Endothelial cell of umbilical vein (primary cell): ENCODE measurements around the gene UBTD1. TPM values are rescaled to one million over a fixed set of nuclear protein-coding genes. Genes with fewer than 3 reads are reported as not detected.

Source experiments
- BruUV-seq: library from RNA; stranded (reverse); fragments of 400-500 nt; replicated peaks from 2 replicates; lab custom pipeline; 2021; lab: Mats Ljungman, UMichigan
- CTCF ChIA-PET: fragments of 300-600, 350-600 bp; sonication (Branson Sonifier 250); formaldehyde crosslinking; loops from one replicate; lab custom pipeline; 2021; ENCODE audit warnings: antibody characterized with exemption, inconsistent platforms; lab: Charles Lee
- POLR2A ChIA-PET: fragments of 300-600, 350-600 bp; sonication (Branson Sonifier 250); formaldehyde crosslinking; loops from one replicate; lab custom pipeline; 2021; ENCODE audit warnings: antibody characterized with exemption, inconsistent platforms; lab: Charles Lee
- DNase-seq: peaks from one replicate; pipeline ENCODE4 v3.0.0-alpha.2; 2011; ENCODE audit warnings: low read depth, low spot score
- FAIRE-seq: peaks from 2 replicates; lab custom pipeline; 2011; peaks lifted over from hg19 to GRCh38; lab: Jason Lieb, UNC
- H2AFZ ChIP-seq: 2 replicates; pipeline ENCODE4 v1.6.0; 2012; ENCODE audit warnings: low read depth, low read length, control low read depth, inconsistent platforms
- H3K27ac ChIP-seq: 2 replicates; pipeline ENCODE4 v1.5.1; 2011; ENCODE audit warnings: low read depth, mild to moderate bottlenecking, control low read depth, low read length, moderate library complexity; ENCODE audit not compliant: insufficient read depth
- H3K27me3 ChIP-seq, 2 experiments: 2 replicates each; pipeline versions ENCODE4 v1.6.0 to v1.6.1; 2011; ENCODE audit warnings: low read length in 2 of 2, mixed read lengths in 1 of 2; ENCODE audit not compliant: control insufficient read depth in 2 of 2, insufficient read depth in 2 of 2
- H3K36me3 ChIP-seq, 2 experiments: 2 replicates in 1 of 2; 3 replicates in 1 of 2; pipeline ENCODE4 v1.5.1; 2011; ENCODE audit warnings: low read length in 2 of 2, mild to moderate bottlenecking in 1 of 2, moderate library complexity in 1 of 2; ENCODE audit not compliant: control insufficient read depth in 2 of 2, insufficient read depth in 2 of 2; ENCODE audit errors: extremely low read depth in 1 of 2
- H3K4me1 ChIP-seq: 3 replicates; pipeline ENCODE4 v1.5.1; 2011; ENCODE audit warnings: mild to moderate bottlenecking, low read length; ENCODE audit not compliant: control insufficient read depth, insufficient read depth; ENCODE audit errors: extremely low read depth
- H3K4me2 ChIP-seq: 2 replicates; pipeline ENCODE4 v1.6.1; 2011; ENCODE audit warnings: low read length, control low read depth, mixed read lengths; ENCODE audit not compliant: insufficient read depth
- H3K4me3 ChIP-seq, 3 experiments: fragments of 200-600 bp in 1 of 3; sonication (generic), shearing (Covaris generic) in 1 of 3; replicated peaks in 1 of 3; 2 replicates each; pipeline ENCODE4 v1.5.1; 2011 to 2016; ENCODE audit warnings: control low read depth in 3 of 3, low read length in 3 of 3, mild to moderate bottlenecking in 2 of 3, inconsistent platforms in 1 of 3, low read depth in 1 of 3, moderate library complexity in 1 of 3; ENCODE audit not compliant: insufficient read depth in 1 of 3
- H3K79me2 ChIP-seq: 2 replicates; pipeline ENCODE4 v1.6.0; 2012; ENCODE audit warnings: low read length, inconsistent platforms; ENCODE audit not compliant: control insufficient read depth, insufficient read depth
- H3K9ac ChIP-seq: replicated peaks from 2 replicates; pipeline ENCODE3; 2011; ENCODE audit warnings: low read length, control low read depth; ENCODE audit not compliant: insufficient read depth; ENCODE audit errors: extremely low read depth
- H3K9me1 ChIP-seq: replicated peaks from 3 replicates; pipeline ENCODE4 v1.6.0; 2011; ENCODE audit warnings: mild to moderate bottlenecking, low read length; ENCODE audit not compliant: control insufficient read depth, insufficient read depth; ENCODE audit errors: extremely low read depth
- H3K9me3 ChIP-seq: replicated peaks from 2 replicates; pipeline ENCODE4 v1.5.1; 2012; ENCODE audit warnings: low read length, inconsistent platforms; ENCODE audit not compliant: control insufficient read depth, insufficient read depth
- H4K20me1 ChIP-seq: replicated peaks from 2 replicates; pipeline ENCODE3; 2011; ENCODE audit warnings: mild to moderate bottlenecking, low read length; ENCODE audit not compliant: control insufficient read depth, insufficient read depth; ENCODE audit errors: extremely low read depth
- CTCF ChIP-seq, 2 donors: IDR thresholded peaks; 1 replicate in 1 of 2; 2 replicates in 1 of 2; pipeline ENCODE4 v1.5.1; 2011; ENCODE audit warnings: low read length in 2 of 2, mild to moderate bottlenecking in 2 of 2, moderate library complexity in 2 of 2, control low read depth in 1 of 2, inconsistent platforms in 1 of 2, low read depth in 1 of 2; ENCODE audit not compliant: insufficient read depth in 1 of 2; ENCODE audit errors: extremely low read depth in 1 of 2
- EZH2 ChIP-seq: IDR thresholded peaks from 2 replicates; pipeline ENCODE4 v1.6.1; 2012; ENCODE audit warnings: borderline replicate concordance, low read depth, mild to moderate bottlenecking, moderate library complexity, low read length, inconsistent platforms; ENCODE audit not compliant: severe bottlenecking
- FOS ChIP-seq: IDR thresholded peaks from 2 replicates; pipeline ENCODE4 v1.6.1; 2011; ENCODE audit warnings: mild to moderate bottlenecking, low read length, moderate library complexity, borderline replicate concordance; ENCODE audit not compliant: insufficient read depth
- GATA2 ChIP-seq: IDR thresholded peaks from 2 replicates; pipeline ENCODE4 v1.7.0; 2011; ENCODE audit warnings: low read depth, mild to moderate bottlenecking, moderate library complexity, mixed read lengths, low read length; ENCODE audit not compliant: insufficient read length, insufficient read depth
- JUN ChIP-seq: IDR thresholded peaks from 2 replicates; pipeline ENCODE4 v1.6.1; 2011; ENCODE audit warnings: borderline replicate concordance, low read depth; ENCODE audit not compliant: insufficient read length, insufficient read depth
- MAX ChIP-seq: IDR thresholded peaks from 2 replicates; pipeline ENCODE4 v1.6.1; 2011; ENCODE audit not compliant: insufficient read depth, insufficient read length
- MYC ChIP-seq: IDR thresholded peaks from one replicate; pipeline ENCODE4 v1.6.1; 2011; ENCODE audit warnings: mild to moderate bottlenecking, low read depth, low read length
- POLR2A ChIP-seq: IDR thresholded peaks from 2 replicates; pipeline ENCODE4 v1.6.1; 2012; ENCODE audit warnings: low read depth, mild to moderate bottlenecking, control low read depth, low read length
- POLR2AphosphoS5 ChIP-seq: IDR thresholded peaks from 2 replicates; pipeline ENCODE4 v1.6.1; 2012; ENCODE audit warnings: low read depth, mild to moderate bottlenecking, control low read depth, low read length, moderate library complexity; ENCODE audit not compliant: insufficient read depth
- dilution Hi-C: fragments of 300-500 bp; cut with MboI; formaldehyde crosslinking; loops from one replicate; pipeline ENCODE4 v1.15.0; 2019; ENCODE audit warnings: low sequenced_read_pairs; ENCODE audit not compliant: extremely low pct_ligation_motif_present
- intact Hi-C: fragments of 100-400 bp; cut with micrococcal nuclease; formaldehyde crosslinking; loops from one replicate; pipeline ENCODE4 v1.10.0; 2022
- polyA plus RNA-seq, 4 experiments: library from polyadenylated mRNA; depleted of rRNA in 3 of 4; stranded (reverse) in 3 of 4; unstranded in 1 of 4; fragments of >200 nt; gene quantifications; 2 replicates each; pipeline versions ENCODE4 v1.2.1 to v1.2.3, GENCODE V29; 2011 to 2012; ENCODE audit warnings: missing spikeins in 1 of 4
- total RNA-seq: library from RNA; stranded (reverse); gene quantifications from 2 replicates; pipeline ENCODE4 v1.2.3, GENCODE V29; 2021

Gene UBTD1
- total and polyA plus RNA-seq, 2 donors (not counting 3 experiments of a cell fraction or from before 2014, with no cell fraction given) = 42.6 to 63.7 TPM

- intact Hi-C loops = no loop called here
- Histone ChIP-seq H3K4me2 (no peak overlapping the region), H3K4me3 (no peak overlapping the region), H3K9ac (no peak overlapping the region), H4K20me1 (no peaks in the 10 kb centered on the region), H3K9me1 (no peaks in the 10 kb centered on the region), H2AFZ (no peak overlapping the region), H3K36me3 (peaks cover 0 to 2% of the 10 kb centered on the region in 2 experiments), H3K4me1 (peaks cover 31% of the 10 kb centered on the region), H3K9me3 (no peaks in the 10 kb centered on the region), H3K79me2 (no peaks in the 10 kb centered on the region), H3K27ac (no peak overlapping the region), H3K27me3 (no peaks in the 10 kb centered on the region)
- TF ChIP-seq FOS (no peak), MYC (no peak)
- BruUV-seq = no TSS peak
- ChIA-PET POLR2A (no interaction called here), CTCF (interaction anchor here (2.3 kb wide), 1 partner anchor 12 kb away, joined by 18 read pairs; no protein-coding TSS in a partner anchor)
- DNase-seq = no peak
- no peak for FAIRE-seq
- dilution Hi-C loops = no loop called here
Observed at GRCh38 chr10:97547271-97547600, 48.5 kb downstream of the UBTD1 start.

GRCh38 chr10:97547962-97548361 is 49.2 kb downstream of the UBTD1 start:
- H2AFZ ChIP-seq = no peak overlapping the region
- ChIA-PET POLR2A (no interaction called here), CTCF (no interaction called here)
- no peaks in the 10 kb centered on the region for H3K9me3 ChIP-seq
- no peak overlapping the region for H3K4me3 ChIP-seq
- no peak overlapping the region for H3K27ac ChIP-seq
- intact Hi-C loops (no loop called here), dilution Hi-C loops (no loop called here)
- TF ChIP-seq MYC (no peak), FOS (no peak), POLR2A (no peak), MAX (no peak), EZH2 (no peak), POLR2AphosphoS5 (no peak), JUN (no peak), CTCF (IDR thresholded peaks at IDR 0.05; ENCODE audit: extremely low read depth in 1 of 2, insufficient read depth in 1 of 2, low read depth in 1 of 2, low read length in 2 of 2) (no peak), GATA2 (no peak)
- BruUV-seq = no TSS peak
- no peak overlapping the region for H3K4me2 ChIP-seq
- FAIRE-seq = no peak
- peaks cover 0 to 2% of the 10 kb centered on the region in 2 experiments for H3K36me3 ChIP-seq
- H3K4me1 ChIP-seq = peaks cover 23% of the 10 kb centered on the region
- H3K27me3 ChIP-seq = no peaks in the 10 kb centered on the region
- no peaks in the 10 kb centered on the region for H4K20me1 ChIP-seq
- no peak for DNase-seq
- no peaks in the 10 kb centered on the region for H3K9me1 ChIP-seq
- H3K79me2 ChIP-seq = no peaks in the 10 kb centered on the region
- H3K9ac ChIP-seq = no peak overlapping the region
